ENCODE results near the gene SLC9A9.

DNA sequence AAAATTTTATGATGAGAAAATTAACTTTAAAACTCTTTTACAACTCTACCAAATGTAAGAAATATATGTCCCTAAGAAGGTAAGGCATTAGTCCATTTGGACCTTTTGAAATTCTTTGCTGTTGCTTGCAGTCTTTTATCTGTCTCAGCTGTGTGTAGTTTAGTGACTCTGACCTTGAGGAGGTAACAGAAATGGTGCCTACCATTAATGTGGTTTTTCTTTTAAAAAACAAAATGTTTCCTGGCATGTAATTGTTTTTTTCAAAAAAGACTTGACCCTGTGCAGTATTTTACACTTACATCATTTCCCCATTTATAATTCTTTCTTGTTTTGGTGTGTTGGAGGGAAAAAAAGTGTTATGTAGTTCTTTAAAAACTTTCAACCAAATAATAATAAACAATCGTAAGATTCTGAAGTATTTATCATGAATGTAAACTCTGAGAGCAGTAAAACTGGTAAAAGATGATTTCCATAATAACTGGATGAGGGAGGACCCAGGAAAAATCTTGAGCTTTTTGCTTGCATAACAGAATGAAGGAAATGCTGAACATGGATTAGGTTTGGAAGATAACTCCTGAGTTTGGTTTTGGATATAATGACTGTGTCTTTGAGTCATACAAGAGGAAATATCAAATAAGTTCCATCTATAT is 503.6 kb downstream of the SLC9A9 start:
- TF ChIP-seq, protein P1, sequence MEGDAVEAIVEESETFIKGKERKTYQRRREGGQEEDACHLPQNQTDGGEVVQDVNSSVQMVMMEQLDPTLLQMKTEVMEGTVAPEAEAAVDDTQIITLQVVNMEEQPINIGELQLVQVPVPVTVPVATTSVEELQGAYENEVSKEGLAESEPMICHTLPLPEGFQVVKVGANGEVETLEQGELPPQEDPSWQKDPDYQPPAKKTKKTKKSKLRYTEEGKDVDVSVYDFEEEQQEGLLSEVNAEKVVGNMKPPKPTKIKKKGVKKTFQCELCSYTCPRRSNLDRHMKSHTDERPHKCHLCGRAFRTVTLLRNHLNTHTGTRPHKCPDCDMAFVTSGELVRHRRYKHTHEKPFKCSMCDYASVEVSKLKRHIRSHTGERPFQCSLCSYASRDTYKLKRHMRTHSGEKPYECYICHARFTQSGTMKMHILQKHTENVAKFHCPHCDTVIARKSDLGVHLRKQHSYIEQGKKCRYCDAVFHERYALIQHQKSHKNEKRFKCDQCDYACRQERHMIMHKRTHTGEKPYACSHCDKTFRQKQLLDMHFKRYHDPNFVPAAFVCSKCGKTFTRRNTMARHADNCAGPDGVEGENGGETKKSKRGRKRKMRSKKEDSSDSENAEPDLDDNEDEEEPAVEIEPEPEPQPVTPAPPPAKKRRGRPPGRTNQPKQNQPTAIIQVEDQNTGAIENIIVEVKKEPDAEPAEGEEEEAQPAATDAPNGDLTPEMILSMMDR (IDR thresholded peaks at IDR 0.05) = no peak
- TF ChIP-seq POLR2A (IDR thresholded peaks at IDR 0.05) = no peak

Measured in uterus (tissue), 2 donors.